ENCODE results near the gene SERPINH1. TPM values are rescaled to one million over a fixed set of nuclear protein-coding genes. Genes with fewer than 3 reads are reported as not detected.
"Not testable (repeated sequence)": the region's sequence is repeated elsewhere in the genome, so short reads cannot be mapped to it uniquely, and the experiment has no call there.

The SERPINH1 gene
- total RNA-seq, 2 experiments from 2014 or later: 19.3 to 20.6 TPM

DNA sequence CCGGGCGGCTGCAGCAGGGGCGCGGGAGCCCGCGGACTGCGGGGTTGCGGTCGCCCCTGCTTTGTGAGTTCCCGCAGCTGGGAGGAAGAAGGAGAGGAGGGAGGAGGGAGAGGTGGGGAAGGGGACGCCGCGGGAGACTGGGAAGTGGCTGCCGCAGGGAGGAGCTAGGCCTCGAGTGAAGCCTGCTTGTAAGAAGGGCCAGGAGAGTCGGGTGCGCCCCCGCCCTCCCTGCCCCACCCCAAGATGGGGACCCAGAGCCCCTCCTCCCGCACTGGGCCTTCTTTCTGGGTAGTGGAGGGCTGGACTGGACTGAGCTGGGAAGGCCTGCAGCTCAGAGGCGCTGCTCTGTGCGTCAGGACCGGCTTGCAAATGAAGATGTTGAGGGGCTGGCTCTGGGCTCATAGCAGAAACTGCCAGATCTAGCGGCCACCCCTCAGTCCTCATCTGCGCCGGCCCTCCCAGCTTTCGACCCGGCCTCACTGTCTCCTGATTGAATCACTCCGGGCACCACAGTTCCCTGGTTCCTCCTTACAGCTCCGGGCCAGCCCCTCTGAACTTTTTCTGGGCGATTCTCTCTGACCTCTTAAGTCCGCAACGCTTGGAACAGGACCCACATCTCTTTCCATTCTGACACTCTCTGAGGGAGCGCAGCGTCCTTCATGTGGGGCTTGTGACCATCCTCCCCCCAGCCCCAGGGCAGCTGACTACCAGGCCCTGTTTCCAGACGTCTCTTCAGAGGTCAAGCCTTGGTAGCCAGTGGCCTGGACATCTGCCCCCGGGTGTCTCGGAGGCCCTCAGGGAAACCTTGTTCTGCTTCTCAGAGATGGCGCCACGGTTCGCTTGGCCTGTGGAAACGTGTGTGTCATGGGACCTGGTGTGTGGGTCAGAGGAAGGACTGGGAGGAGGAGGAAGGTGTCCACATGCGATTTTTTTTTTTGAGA, 21.9 kb downstream of the SERPINH1 start:
- ChIA-PET CTCF (interaction anchor here (1.0 kb wide), 1 partner anchor 15 kb away, joined by 3 read pairs; no protein-coding TSS in a partner anchor), POLR2A (no interaction called here)

DNA sequence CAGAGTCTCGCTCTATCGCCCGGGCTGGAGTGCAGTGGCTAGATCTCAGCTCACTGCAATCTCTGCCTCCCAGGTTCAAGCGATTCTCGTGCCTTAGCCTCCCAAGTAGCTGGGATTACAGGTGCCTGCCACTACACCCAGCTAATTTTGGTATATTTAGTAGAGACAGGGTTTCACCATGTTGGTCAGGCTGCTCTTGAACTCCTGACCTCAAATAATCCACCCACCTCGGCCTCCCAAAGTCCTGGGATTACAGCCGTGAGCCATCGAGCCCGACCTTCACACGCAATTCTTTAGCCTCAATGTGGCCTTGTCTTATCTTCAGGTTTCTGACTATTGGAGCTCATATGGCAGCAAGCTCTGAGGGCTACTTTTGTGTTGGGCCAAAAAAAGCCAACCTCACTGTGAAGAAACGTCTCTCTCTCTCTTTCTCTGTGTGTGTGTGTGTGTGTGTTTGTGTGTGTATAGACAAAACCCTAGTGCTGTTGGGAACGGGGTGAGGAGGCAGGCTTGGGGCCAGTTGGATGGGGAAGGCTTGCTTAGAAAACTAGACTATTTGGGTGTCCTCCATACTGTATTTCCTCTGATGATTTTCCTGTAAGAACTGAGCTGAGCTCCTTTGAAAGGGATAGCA, 22.7 kb downstream of the SERPINH1 start:
- CTCF ChIA-PET: interaction anchor here (1.0 kb wide), 1 partner anchor 15 kb away, joined by 3 read pairs; no protein-coding TSS in a partner anchor
- POLR2A ChIA-PET: not testable (repeated sequence)

DNA sequence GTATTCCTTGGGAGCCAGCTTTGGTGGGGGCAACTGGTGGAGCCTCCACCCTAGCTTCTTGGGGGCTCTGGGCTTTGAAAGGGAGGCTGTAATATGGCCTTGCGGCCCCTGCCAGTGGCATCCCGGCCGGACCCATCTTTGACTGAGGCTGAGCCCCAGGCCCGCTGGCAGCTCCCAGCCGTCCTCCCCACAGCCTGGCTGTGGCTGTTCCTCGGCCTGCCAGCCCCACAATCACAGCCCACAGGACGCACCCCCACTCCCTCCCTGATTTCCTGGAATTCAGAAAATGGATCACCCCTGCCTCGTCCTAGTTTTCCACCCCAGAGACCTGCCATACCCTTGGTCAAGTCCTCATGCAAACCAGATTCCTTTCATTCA, 23.2 kb downstream of the SERPINH1 start:
- CTCF ChIA-PET: no interaction called here
- POLR2A ChIA-PET: no interaction called here

DNA sequence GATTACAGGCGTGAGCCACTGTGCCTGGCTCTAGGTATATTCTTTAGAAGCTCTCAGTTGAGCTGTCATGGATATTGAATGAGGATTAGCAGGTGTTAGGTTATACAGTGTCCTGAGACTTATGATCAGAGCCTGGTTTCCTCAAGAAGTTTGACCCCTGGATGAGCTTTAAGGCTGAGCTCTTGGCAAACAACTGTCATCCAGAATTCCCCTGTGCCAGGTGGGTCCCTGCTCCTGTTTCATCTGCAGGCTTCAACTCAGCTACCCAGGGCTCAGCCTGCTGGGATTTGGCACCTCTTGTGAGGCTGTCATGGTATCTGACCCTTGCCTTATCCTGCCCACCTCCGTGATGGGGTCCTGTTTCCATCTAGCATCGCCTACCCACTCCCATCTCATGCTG, 24.3 kb downstream of the SERPINH1 start:
- ChIA-PET CTCF (no interaction called here), POLR2A (no interaction called here)

DNA sequence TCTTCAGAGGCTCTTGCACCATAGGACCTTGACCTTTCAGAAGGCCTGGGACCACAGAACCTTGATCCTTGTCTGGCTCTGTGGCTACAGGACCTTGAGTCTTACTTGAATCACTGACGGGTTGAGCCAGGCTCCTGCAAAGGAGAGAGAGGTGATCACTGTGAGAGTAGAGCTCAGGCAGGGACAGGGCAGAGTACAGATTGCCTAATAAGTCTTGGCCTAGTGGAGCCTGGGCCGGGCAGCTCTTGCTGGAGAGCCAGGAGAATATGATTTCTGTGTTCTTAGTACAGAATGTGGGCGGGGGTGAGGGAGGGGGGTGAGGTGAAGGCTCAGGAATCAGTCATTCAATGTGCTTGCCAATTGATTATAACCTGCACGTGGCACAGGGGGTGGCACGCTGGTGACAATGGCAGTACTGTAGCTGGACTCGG, 26.0 kb downstream of the SERPINH1 start:
- ChIA-PET CTCF (interaction anchor here (1.5 kb wide), 1 partner anchor 41 kb away, joined by 3 read pairs; no protein-coding TSS in a partner anchor), POLR2A (interaction anchor here (0.6 kb wide), 1 partner anchor 170 kb away, joined by 3 read pairs; no protein-coding TSS in a partner anchor)

DNA sequence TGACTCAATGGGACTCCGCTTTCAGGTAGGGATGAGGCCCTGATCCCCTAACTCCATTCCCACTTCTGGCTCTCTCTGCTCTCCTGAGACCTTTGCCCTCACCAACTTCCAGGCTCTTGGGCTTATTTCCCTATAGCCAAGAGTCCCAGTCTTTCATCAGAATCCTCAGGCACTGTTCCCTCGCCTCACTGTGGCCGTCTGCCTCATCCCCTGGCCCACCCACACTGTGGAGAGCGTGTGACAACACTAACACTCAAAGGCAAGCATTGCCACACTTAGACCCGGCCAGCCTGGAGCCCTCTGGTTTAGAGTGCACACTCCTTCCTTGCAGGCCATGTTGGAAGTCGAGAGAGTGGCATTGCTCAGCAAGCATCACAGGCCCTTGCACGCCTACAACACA, 27.0 kb downstream of the SERPINH1 start:
- CTCF ChIA-PET: interaction anchor here (1.3 kb wide), 1 partner anchor 11 kb away, joined by 3 read pairs; no protein-coding TSS in a partner anchor
- POLR2A ChIA-PET: no interaction called here

DNA sequence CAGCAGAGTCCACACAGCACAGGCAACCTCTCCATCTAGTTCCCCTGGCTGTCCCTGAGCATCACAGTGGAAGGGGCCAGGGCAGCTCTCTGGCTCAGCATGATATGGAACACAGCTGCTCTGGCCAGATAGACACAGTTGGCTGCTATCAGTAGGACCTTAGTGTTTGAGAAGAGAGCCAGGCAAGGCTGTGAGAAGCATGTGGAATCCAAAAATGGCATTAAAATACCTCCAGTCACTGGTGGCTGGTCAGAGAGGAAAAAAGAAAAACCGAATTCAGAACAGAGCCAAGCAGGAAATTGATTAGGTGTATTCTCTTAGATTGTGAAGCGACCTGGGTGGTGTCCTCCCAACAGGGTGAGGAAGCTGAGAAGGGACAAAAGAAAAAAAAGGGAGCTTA, 27.9 kb downstream of the SERPINH1 start:
- CTCF ChIA-PET: interaction anchor here (1.3 kb wide), 1 partner anchor 12 kb away, joined by 3 read pairs; no protein-coding TSS in a partner anchor
- POLR2A ChIA-PET: no interaction called here

DNA sequence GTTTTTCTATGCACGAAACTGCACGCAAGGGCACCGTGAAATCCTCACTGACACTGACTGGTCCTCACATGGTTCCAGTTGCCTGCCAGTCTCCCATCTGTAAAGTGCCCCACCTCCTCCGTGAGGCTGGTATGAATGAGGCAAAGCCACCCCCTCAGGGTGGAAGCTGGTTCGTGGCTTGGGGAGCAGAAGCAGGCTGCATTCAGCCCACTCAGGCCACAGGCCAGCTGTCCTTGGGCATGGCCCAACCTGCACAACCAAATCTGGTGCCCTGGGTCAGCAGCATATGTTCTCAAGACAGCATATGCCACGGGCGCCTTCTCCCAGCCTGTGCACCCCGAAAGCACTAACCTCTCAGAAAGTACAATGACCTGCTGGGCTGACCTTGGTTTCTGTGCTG, 29.3 kb downstream of the SERPINH1 start:
- CTCF ChIA-PET: no interaction called here
- POLR2A ChIA-PET: no interaction called here

DNA sequence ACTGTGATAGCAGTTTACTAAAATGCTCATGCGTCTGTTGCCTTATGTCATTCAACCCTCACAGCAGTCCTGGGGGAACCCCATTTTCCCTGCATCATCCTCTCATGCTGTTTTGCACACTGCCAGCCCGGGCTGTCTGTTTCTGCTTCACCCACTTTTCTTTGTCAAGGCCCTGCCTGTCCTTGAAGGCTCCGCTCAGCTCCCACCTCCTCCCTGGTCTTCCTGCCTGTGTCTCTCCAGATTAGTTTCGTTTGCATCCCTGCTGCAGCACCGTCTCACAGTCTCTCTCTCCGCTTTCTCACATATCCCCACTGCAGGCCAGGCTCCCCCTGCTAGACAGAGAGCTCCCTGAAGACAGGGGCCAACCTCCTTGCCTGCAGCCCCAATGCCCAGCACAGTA, 29.9 kb downstream of the SERPINH1 start:
- CTCF ChIA-PET: no interaction called here
- POLR2A ChIA-PET: no interaction called here

DNA sequence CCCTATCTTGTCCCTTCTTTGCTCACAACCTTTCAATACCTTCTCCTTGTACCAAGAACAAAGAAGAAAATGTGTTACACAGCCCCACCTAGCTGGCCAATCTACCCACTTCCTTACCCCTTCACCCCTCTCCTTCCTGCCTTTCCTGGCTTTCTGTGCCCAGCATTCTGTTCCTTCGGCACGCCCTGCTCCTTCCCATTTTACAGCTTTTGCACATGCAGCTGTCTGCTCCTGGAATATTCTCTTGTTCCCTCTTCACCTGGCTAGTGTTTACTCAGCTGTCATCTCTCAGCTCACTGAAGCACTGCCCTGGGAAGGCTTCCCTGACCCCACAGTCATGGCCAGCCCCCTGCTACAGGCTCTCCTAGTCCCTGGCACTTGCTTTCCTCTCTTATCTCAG, 30.7 kb downstream of the SERPINH1 start:
- ChIA-PET POLR2A (no interaction called here), CTCF (no interaction called here)

DNA sequence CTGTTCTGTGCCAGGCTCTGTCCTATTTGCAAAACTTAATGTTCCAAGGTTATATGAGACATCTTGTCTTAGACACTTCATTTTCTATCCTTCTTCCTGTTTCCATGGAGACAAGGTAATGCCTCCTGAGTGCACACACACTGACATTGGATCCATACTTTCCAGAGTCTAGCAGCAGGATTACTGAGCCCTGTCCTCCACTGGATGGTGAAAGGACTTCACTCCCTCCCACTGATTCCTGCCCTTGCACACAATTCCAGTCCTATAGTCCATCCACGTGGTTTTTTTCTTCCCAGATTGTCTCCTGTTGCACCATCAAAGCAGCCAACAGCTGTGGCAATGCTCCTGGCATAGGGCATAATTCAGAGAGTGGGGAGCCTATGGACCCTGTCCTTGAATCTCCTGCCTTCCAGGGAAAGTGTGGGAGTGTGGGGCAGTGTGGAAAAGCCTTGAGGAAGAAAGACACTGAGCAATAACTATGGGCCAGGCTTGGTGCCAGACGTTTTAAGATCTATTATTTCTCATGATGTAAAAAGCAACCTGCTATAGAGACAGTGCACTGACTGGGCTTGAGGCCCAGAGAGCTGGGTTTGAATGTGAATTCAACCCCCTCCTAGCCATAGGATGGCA, 31.3 kb downstream of the SERPINH1 start:
- ChIA-PET CTCF (no interaction called here), POLR2A (no interaction called here)

DNA sequence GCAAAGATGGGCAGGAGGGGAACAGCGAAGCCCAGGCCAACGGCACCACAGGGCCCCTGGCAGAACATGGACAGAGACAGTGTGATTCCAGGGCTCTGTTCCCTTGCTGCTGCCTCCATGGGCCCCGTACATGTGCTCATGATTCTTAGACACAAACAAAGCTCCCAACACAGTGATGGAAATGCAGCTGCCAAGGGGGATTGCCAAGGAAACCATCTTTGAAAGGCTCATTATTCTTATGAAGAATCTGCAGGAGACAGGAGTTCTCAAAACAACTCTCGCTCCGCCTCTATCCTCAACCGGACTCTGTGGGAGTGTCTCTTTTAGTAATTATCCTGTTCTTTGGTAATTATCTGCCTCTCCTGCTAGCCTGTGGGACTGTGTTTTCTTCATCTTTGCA, 32.2 kb downstream of the SERPINH1 start:
- CTCF ChIA-PET: interaction anchor here (0.6 kb wide), 1 partner anchor 49 kb away, joined by 3 read pairs; no protein-coding TSS in a partner anchor
- POLR2A ChIA-PET: no interaction called here

DNA sequence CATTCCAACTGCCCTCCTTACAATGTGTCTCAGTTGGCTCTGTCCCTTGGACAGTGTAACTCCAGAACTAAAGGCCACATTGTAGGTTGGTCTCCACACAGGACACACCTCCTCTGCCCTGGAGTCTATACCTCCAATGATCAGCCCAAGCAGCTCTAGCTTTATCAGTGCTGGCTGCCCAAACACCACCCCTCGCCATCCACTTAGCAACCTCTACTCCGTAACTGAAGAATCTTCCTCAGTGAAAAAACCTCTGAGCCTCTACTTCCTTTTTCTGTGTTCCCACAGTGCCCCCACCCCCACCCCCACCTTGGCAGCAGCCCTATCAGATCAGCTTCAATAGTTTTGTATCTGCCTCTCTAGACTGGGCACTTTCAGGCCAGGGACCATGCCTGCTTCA, 33.4 kb downstream of the SERPINH1 start:
- ChIA-PET CTCF (no interaction called here), POLR2A (no interaction called here)

DNA sequence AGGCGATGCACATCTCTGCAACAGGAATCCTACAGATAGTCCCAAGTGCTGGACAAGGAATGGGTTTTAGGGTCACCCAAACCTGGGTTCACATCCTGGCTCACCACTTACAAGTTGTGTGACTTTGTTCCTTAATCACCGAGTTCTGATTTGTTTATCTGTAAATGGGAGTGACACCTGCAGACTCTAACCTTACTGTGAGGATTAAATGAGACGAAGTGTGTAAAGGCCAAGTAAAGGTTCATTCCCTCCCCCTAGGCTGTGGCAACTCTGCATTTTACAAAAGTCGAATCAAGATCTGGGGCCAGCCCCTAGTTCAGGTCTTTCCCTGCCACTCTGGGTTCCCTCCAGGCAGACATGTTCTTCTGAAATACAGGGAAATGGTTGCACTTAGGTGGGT, 34.9 kb downstream of the SERPINH1 start:
- ChIA-PET POLR2A (no interaction called here), CTCF (no interaction called here)

DNA sequence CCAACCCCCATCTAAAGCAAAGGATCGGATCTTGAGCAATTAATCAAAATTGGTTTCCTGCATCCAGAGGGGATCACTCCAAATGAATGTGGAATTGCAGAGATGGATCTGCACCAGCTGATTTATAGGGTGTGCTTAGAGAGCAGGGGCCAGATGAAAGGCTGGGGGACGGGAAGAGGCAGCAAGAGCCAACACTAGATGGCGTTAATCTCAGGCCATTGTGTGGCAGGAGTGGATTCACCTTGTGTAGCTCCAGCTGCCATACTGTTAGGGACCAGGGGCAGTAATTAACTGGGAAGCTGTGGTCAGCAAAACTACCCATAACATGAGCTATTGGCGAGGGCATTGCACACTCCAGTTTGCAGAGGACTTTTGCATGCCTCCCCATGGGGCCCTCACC, 35.6 kb downstream of the SERPINH1 start:
- ChIA-PET POLR2A (no interaction called here), CTCF (interaction anchor here (0.8 kb wide), 1 partner anchor 108 kb away, joined by 3 read pairs; no protein-coding TSS in a partner anchor)

DNA sequence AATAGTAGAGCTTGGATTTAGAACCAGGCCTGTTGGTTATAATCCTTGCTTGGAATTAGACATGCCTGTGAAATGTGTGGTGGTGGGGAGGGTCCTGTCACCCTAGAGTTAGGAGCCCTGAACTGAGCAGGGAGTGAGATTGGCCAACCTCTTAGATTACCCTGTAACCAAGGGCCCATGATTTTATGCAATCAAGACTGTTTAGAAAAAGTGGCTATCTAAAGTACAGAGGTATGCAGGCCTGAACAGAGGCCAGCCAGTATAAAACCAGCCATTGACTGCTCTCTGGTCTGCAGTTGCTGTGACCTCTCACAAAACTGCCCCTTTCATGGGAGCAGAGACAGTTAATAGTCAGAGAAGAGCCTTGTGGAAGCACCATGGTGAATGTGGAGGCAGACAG, 36.2 kb downstream of the SERPINH1 start:
- ChIA-PET CTCF (interaction anchor here (0.8 kb wide), 1 partner anchor 108 kb away, joined by 3 read pairs; no protein-coding TSS in a partner anchor), POLR2A (no interaction called here)

DNA sequence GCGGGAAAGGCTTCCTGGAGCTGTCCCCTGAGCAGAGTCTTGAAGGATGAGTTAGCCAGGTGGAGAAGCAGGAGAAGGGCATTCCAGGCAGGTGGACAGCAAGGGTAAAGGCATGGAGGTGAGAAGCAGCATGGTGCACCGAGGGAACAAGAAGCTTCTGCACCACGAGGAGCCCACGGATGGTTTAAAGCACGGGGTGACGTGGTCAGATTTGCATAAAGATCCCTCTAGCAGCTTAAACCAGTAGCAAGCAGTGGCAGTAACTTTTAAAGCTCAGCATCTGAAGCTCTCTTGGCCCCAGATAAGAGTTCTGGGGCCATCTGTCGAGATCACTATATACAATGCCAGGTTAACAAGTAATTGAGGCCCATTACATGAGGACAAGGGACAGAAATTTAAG, 36.8 kb downstream of the SERPINH1 start:
- ChIA-PET CTCF (interaction anchor here (1.2 kb wide), 1 partner anchor 9 kb away, joined by 3 read pairs; no protein-coding TSS in a partner anchor), POLR2A (interaction anchor here (0.6 kb wide), 1 partner anchor 156 kb away, joined by 5 read pairs; no protein-coding TSS in a partner anchor)

DNA sequence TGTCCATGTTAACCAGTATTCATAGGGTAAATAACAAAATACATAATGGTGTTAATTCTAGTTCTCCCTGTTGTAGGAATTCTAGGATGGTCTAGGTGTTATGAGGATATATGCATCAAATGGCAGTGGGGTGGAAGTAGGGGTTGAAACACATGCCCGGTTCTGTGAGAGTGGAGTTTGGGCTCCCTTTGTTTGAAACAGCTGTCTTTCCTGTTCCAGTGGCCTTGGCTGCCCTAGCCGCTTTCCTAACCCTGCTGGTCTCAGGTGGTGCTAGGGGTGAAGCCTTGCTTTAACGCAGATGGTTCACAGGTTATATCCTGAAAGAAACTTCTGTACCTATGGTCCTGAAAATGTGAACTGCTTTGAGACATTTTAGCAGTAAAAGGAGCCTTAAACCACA, 38.3 kb downstream of the SERPINH1 start:
- ChIA-PET CTCF (no interaction called here), POLR2A (no interaction called here)

DNA sequence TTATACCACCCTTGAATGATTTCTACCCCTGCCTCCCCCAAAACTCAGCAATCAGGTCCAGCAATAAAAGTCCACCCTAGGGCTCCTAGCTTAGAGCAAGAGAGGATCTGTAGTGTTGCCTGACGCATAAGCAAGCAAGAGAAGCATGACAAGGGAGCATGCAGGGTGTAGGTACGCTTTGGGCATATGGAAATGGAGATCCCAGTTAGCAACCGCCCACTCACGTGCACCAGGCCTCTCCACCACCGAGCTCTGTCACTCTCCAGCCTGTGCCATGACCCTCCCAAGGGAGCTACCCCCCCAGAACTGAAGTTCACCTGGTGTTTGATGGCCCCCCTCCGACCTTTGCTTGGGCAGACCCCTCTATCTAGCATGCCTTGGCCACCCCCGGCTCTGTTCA, 39.4 kb downstream of the SERPINH1 start:
- POLR2A ChIA-PET: no interaction called here
- CTCF ChIA-PET: interaction anchor here (0.7 kb wide), 1 partner anchor 45 kb away, joined by 3 read pairs; no protein-coding TSS in a partner anchor

DNA sequence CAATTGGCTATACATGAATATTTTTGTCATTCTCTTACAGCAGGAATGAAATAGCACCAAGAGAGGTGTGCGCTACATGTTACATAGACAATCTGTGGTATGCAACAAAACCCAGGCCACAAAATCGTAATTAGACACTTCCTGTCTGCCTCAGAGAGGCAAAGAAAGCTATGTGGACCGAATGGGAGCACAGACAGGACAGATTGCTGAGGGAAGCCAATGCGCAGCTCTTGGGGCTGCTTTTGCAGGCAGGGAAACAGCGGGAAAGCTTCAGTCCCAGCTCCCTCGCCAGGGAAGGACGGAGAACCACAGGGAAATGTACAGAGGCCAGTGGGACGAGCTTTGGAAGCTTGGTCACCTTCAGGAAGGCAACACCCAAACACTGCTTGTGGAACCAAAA, 40.9 kb downstream of the SERPINH1 start:
- ChIA-PET POLR2A (no interaction called here), CTCF (interaction anchor here (1.0 kb wide), 1 partner anchor 12 kb away, joined by 3 read pairs; no protein-coding TSS in a partner anchor)

Data from activated CD8-positive, alpha-beta memory T cell treated with anti-CD3 and anti-CD28 coated beads for 36 hours (primary cell).